ENCODE measurements around the gene RENBP. TPM values are rescaled to one million over a fixed set of nuclear protein-coding genes. Genes with fewer than 3 reads are reported as not detected.

The RENBP gene
- total and polyA plus RNA-seq, 7 donors, result 9.8 to 16.8 (median 15.0) TPM

DNA sequence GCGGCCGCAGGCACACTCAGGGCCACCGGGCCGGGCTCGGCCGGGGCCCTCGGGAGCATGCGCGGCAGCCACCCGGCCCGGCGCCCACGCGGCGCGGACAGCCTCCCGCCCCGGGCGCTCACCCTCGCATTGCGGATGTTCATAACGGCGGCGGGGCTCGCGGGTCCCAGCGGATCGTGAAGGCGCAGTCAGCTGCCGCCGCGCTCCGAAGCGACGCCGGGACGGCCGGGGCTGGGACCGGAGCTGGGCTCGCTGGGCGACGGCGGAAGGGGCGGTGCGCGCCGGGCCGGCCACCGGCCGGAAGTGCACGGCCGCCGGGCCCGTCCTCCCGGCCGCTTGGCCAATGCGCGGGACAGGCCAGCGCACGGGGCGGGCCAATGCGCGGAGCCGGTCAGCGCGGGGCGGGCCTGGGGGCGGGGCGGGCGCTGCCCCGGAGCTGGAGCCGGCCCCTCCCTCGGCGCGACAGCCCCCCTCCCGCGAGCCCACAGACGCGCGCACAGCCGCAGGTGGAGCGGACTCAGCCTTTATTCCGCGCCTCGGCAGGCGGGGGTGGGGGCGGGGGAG, 9.6 kb downstream of the RENBP start, which contains the start of gene NAA10:
NAA10 (minus strand) TSS at position 276 of the 564 bp plus-strand sequence; CDS start at position 143, 133 bp downstream.
- H3K27me3 ChIP-seq, result no peaks in the 10 kb centered on the region
- peaks cover 0 to 16% (median 10%) of the 10 kb centered on the region in 4 donors for H3K4me1 ChIP-seq
- peaks cover 0 to 25% (median 6%) of the 10 kb centered on the region in 4 donors for H3K36me3 ChIP-seq
- TF ChIP-seq POLR2A (IDR thresholded peaks at IDR 0.05), result no peak
- TF ChIP-seq, protein P1, sequence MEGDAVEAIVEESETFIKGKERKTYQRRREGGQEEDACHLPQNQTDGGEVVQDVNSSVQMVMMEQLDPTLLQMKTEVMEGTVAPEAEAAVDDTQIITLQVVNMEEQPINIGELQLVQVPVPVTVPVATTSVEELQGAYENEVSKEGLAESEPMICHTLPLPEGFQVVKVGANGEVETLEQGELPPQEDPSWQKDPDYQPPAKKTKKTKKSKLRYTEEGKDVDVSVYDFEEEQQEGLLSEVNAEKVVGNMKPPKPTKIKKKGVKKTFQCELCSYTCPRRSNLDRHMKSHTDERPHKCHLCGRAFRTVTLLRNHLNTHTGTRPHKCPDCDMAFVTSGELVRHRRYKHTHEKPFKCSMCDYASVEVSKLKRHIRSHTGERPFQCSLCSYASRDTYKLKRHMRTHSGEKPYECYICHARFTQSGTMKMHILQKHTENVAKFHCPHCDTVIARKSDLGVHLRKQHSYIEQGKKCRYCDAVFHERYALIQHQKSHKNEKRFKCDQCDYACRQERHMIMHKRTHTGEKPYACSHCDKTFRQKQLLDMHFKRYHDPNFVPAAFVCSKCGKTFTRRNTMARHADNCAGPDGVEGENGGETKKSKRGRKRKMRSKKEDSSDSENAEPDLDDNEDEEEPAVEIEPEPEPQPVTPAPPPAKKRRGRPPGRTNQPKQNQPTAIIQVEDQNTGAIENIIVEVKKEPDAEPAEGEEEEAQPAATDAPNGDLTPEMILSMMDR (IDR thresholded peaks at IDR 0.05), result no peak
- no peak for TF ChIP-seq EP300 (IDR thresholded peaks at IDR 0.05)
- TF ChIP-seq POLR2AphosphoS5 (IDR thresholded peaks at IDR 0.05), result peak in 2 of 4 donors; percentile 40 to 43
- H3K9me3 ChIP-seq, result no peaks in the 10 kb centered on the region
- peak within 1 kb of the TSS; percentile 50 to 81 (median 68) for H3K4me3 ChIP-seq
- H3K27ac ChIP-seq, result peak within 1 kb of the TSS; percentile 59 to 80 (median 74)
- peak; percentile 86 for DNase-seq
- intact Hi-C loops (cut with DNase I), result loop anchor here (5.0 kb wide), 1 partner anchor 153 kb away; the partner anchor contains the start of gene SRPK3
- 0 to 1% methylated on average over 81 to 87 of the region's 87 CpGs for WGBS, 2 donors

DNA sequence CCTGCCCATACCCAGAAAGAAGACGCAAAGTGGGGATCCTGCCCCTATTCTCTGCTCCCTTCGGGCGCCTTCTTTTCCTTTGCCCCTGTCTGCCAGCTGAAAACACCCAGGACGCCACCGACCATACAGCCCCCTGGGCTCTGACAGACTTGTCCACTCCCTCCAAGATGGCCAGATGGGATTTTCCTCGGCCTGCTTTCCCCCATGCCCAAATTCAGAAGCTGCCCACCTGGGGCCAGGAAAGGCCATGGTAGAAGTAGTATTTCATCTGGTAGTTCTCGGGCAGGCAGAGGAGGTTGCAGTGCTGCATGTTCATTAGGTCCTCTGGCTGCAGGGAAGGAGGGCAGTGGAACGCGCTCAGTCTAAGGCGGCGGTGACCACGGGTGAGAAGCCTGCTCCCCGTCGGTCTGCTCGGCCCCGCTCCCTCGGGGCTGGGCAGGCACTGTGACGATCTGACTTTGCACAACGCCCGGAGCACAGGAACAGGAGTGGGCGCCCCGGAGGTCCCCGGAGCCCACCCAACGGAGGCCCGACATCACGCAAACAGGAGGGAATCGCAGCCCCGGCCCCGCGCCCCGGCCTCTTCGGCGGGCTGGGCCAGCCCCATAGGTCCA, 10.2 kb downstream of the RENBP start:
- no peak for TF ChIP-seq POLR2A (IDR thresholded peaks at IDR 0.05)
- no peak for TF ChIP-seq EP300 (IDR thresholded peaks at IDR 0.05)
- no peak for TF ChIP-seq POLR2AphosphoS5 (IDR thresholded peaks at IDR 0.05)
- TF ChIP-seq, protein P1 (IDR thresholded peaks at IDR 0.05), result no peak
- no peaks in the 10 kb centered on the region for H3K9me3 ChIP-seq
- WGBS, 2 donors, result 2 to 7% methylated on average over 33 of the region's 33 CpGs
- intact Hi-C loops (cut with DNase I), result loop anchor here (5.0 kb wide), 1 partner anchor 152 kb away; the partner anchor contains the start of gene SRPK3
- peaks cover 0 to 26% (median 6%) of the 10 kb centered on the region in 4 donors for H3K36me3 ChIP-seq
- no peak for DNase-seq
- peaks cover 0 to 16% (median 11%) of the 10 kb centered on the region in 4 donors for H3K4me1 ChIP-seq
- H3K4me3 ChIP-seq, result peak overlapping the region; percentile 50 to 81 (median 68)
- no peaks in the 10 kb centered on the region for H3K27me3 ChIP-seq
- peak overlapping the region; percentile 59 to 80 (median 74) for H3K27ac ChIP-seq

DNA sequence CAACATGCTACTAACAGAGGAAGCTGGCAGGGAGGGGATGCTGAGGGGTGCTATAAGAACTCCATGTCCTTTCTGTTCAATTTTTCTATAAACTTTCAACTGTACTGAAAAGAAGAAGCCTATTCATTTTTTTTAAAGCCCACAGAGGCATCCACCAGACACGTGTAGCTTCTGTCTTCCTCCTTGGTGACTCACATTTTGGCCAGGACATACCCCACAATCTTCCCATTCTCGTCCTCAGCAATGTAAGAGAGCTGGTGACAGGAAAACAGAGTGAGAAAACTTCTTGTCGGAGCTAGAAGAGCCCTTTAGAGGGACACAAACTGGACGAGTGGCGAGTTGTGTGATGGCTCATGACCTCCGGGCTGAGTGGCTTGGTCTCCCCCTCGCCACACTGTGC, 10.7 kb downstream of the RENBP start:
- Histone ChIP-seq H3K4me3 (peak overlapping the region in 3 of 4 donors; percentile 67 to 81 (median 69)), H3K27ac (peak overlapping the region in 3 of 4 donors; percentile 68 to 80 (median 79)), H3K9me3 (no peaks in the 10 kb centered on the region), H3K4me1 (peaks cover 0 to 21% (median 16%) of the 10 kb centered on the region in 4 donors), H3K36me3 (peaks cover 0 to 26% (median 6%) of the 10 kb centered on the region in 4 donors), H3K27me3 (no peaks in the 10 kb centered on the region)
- 26 to 45% methylated on average over 7 of the region's 7 CpGs for WGBS, 2 donors
- intact Hi-C loops (cut with DNase I), result loop anchor here (5.0 kb wide), 1 partner anchor 151 kb away; the partner anchor contains the start of gene SRPK3
- TF ChIP-seq POLR2AphosphoS5 (IDR thresholded peaks at IDR 0.05), result no peak
- no peak for DNase-seq

DNA sequence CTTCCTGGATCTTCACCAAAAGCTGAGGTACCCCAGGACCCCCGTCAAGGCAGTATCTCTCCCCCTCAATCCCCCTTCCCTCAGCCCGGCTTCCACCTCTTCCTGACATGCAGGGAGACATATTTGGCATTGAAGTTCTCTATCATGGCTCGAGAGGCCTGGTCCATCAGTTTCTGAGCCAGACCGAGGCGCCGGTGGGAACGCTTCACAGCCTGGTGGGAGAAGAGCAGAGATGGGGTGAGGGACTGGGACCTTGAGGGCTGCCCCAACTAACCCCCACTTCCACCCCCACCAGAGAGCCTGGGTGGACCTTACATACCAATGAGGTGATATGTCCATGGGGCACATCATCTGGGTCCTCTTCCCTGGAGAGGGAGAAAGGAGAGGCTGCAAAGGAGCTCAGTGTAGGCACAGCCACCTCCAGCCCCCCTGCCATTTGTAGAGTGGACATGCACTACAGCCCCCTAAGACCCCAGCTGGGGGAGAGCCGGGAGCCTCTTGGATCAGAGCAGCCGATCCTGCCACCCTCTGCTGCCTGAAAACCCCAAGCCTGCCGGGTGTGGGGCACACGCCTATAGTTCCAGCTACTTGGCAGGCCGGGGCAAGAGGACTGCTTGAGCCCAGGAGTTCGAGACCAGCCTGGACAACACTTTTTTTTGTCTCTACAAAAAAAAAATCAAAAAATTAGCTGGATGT, 12.1 kb downstream of the RENBP start:
- Histone ChIP-seq H3K9me3 (no peaks in the 10 kb centered on the region), H3K27me3 (no peaks in the 10 kb centered on the region), H3K36me3 (peaks cover 0 to 26% (median 6%) of the 10 kb centered on the region in 4 donors), H3K4me3 (no peak overlapping the region), H3K27ac (no peak overlapping the region), H3K4me1 (peaks cover 0 to 30% (median 18%) of the 10 kb centered on the region in 4 donors)
- no peak for DNase-seq
- intact Hi-C loops (cut with DNase I), result loop anchor here (5.0 kb wide), 1 partner anchor 150 kb away; the partner anchor contains the start of gene SRPK3
- no peak for TF ChIP-seq POLR2AphosphoS5 (IDR thresholded peaks at IDR 0.05)
- TF ChIP-seq POLR2A (IDR thresholded peaks at IDR 0.05), result no peak
- TF ChIP-seq EP300 (IDR thresholded peaks at IDR 0.05), result no peak
- TF ChIP-seq, protein P1 (IDR thresholded peaks at IDR 0.05), result no peak
- 94 to 95% methylated on average over 13 of the region's 13 CpGs for WGBS, 2 donors
